Neural progenitor cell (in vitro differentiated cells): Measurements from ENCODE around the gene STRADB. TPM values are rescaled to one million over a fixed set of nuclear protein-coding genes. Genes with fewer than 3 reads are reported as not detected.

Source experiments
- DNase-seq: peaks from one replicate; pipeline ENCODE4 v3.0.0-alpha.2; 2016; ENCODE audit warnings: low spot score
- H2AFZ ChIP-seq: fragments of 200-600 bp; sonication (generic); replicated peaks from 2 replicates; pipeline ENCODE4 v1.6.1; 2016; ENCODE audit warnings: antibody characterized with exemption
- H3F3A ChIP-seq: fragments of 200-600 bp; sonication (generic); 2 replicates; pipeline ENCODE4 v1.6.1; 2016; ENCODE audit warnings: antibody characterized with exemption, low read depth
- H3K27ac ChIP-seq: fragments of 200-600 bp; sonication (generic); 2 replicates; pipeline ENCODE4 v1.5.1; 2016; ENCODE audit warnings: mild to moderate bottlenecking
- H3K27me3 ChIP-seq: fragments of 200-600 bp; sonication (generic); 2 replicates; pipeline ENCODE4 v1.6.1; 2016; ENCODE audit warnings: mild to moderate bottlenecking, moderate library complexity
- H3K36me3 ChIP-seq: fragments of 200-600 bp; sonication (generic); 2 replicates; pipeline ENCODE4 v1.5.1; 2016
- H3K4me1 ChIP-seq: fragments of 200-600 bp; sonication (generic); 2 replicates; pipeline ENCODE4 v1.6.1; 2016; ENCODE audit warnings: mixed run types
- H3K4me2 ChIP-seq: fragments of 200-600 bp; sonication (generic); 2 replicates; pipeline ENCODE4 v1.6.1; 2016
- H3K4me3 ChIP-seq: fragments of 200-600 bp; sonication (generic); 2 replicates; pipeline ENCODE4 v1.5.1; 2016
- H3K79me2 ChIP-seq: fragments of 200-600 bp; sonication (generic); 2 replicates; pipeline ENCODE4 v1.6.1; 2016; ENCODE audit warnings: low read depth
- H3K9ac ChIP-seq: fragments of 200-600 bp; sonication (generic); 2 replicates; pipeline ENCODE4 v1.6.1; 2016
- H3K9me3 ChIP-seq: fragments of 200-600 bp; sonication (generic); 2 replicates; pipeline ENCODE4 v1.5.1; 2016; ENCODE audit warnings: low read depth
- H4K20me1 ChIP-seq: fragments of 200-600 bp; sonication (generic); 2 replicates; pipeline ENCODE4 v1.6.1; 2016; ENCODE audit warnings: low read depth
- H3K27ac Mint-ChIP-seq: 3 replicates; pipeline ENCODE4 v1.8.0; 2021; ENCODE audit warnings: mixed read lengths
- H3K27me3 Mint-ChIP-seq: 2 replicates; pipeline ENCODE4 v1.8.0; 2022; ENCODE audit warnings: low read depth, mild to moderate bottlenecking, inconsistent platforms, moderate library complexity, mixed read lengths; ENCODE audit not compliant: insufficient read depth
- H3K36me3 Mint-ChIP-seq: 3 replicates; pipeline ENCODE4 v1.8.0; 2021; ENCODE audit warnings: mixed read lengths
- H3K4me1 Mint-ChIP-seq: 3 replicates; pipeline ENCODE4 v1.8.0; 2021; ENCODE audit warnings: mixed read lengths
- H3K4me3 Mint-ChIP-seq: 3 replicates; pipeline ENCODE4 v1.8.0; 2021; ENCODE audit warnings: mild to moderate bottlenecking, moderate library complexity, mixed read lengths
- H3K9me3 Mint-ChIP-seq: 3 replicates; pipeline ENCODE4 v1.8.0; 2020; ENCODE audit warnings: mixed read lengths
- CTCF ChIP-seq: fragments of 200-600 bp; sonication (generic); IDR thresholded peaks from 2 replicates; pipeline ENCODE4 v1.5.1; 2017; ENCODE audit warnings: antibody characterized with exemption, mild to moderate bottlenecking
- EZH2 ChIP-seq: fragments of 200-600 bp; sonication (generic); IDR thresholded peaks from 2 replicates; pipeline ENCODE4 v1.6.1; 2017; ENCODE audit warnings: antibody characterized with exemption, mild to moderate bottlenecking, moderate library complexity
- EZH2phosphoT487 ChIP-seq: fragments of 200-600 bp; sonication (generic); IDR thresholded peaks from 2 replicates; pipeline ENCODE4 v1.6.1; 2017; ENCODE audit warnings: antibody characterized with exemption
- total RNA-seq: library from RNA; depleted of rRNA; stranded (reverse); fragments of >200 nt; gene quantifications from 2 replicates; pipeline ENCODE4 v1.2.3, GENCODE V29; 2015; ENCODE audit warnings: low replicate concordance

Gene STRADB
- total RNA-seq, 1 donor from 2014 or later: 79.4 TPM

- Histone ChIP-seq H3F3A (no peaks in the 10 kb centered on the region), H3K4me2 (no peak overlapping the region), H3K4me1 (peaks cover 6% of the 10 kb centered on the region), H2AFZ (no peak overlapping the region), H3K27me3 (no peaks in the 10 kb centered on the region), H3K9ac (no peak overlapping the region), H4K20me1 (no peaks in the 10 kb centered on the region), H3K36me3 (no peaks in the 10 kb centered on the region), H3K4me3 (no peak overlapping the region), H3K27ac (no peak overlapping the region), H3K9me3 (no peaks in the 10 kb centered on the region), H3K79me2 (no peaks in the 10 kb centered on the region)
- TF ChIP-seq CTCF (no peak), EZH2phosphoT487 (no peak), EZH2 (no peak)
- Mint-ChIP-seq H3K27ac (no peak overlapping the region), H3K4me3 (no peak overlapping the region), H3K4me1 (peaks cover 3% of the 10 kb centered on the region), H3K36me3 (peaks cover 2% of the 10 kb centered on the region), H3K9me3 (no peaks in the 10 kb centered on the region), H3K27me3 (no peaks in the 10 kb centered on the region)
- no peak for DNase-seq
Observed at GRCh38 chr2:201408931-201409330, 42.6 kb upstream of the STRADB start.

- no peak overlapping the region for H3K9ac ChIP-seq
- no peaks in the 10 kb centered on the region for H3K27me3 Mint-ChIP-seq
- no peaks in the 10 kb centered on the region for H3K9me3 ChIP-seq
- no peak overlapping the region for H3K27ac ChIP-seq
- H3K4me3 ChIP-seq: no peak overlapping the region
- no peak overlapping the region for H3K4me2 ChIP-seq
- H3K4me3 Mint-ChIP-seq: no peak overlapping the region
- H3K36me3 ChIP-seq: no peaks in the 10 kb centered on the region
- H4K20me1 ChIP-seq: no peaks in the 10 kb centered on the region
- no peaks in the 10 kb centered on the region for H3K4me1 Mint-ChIP-seq
- no peaks in the 10 kb centered on the region for H3K79me2 ChIP-seq
- no peak for TF ChIP-seq EZH2
- TF ChIP-seq EZH2phosphoT487: no peak
- no peak for TF ChIP-seq CTCF
- no peaks in the 10 kb centered on the region for H3K27me3 ChIP-seq
- DNase-seq: no peak
- H3F3A ChIP-seq: no peaks in the 10 kb centered on the region
- H3K9me3 Mint-ChIP-seq: no peaks in the 10 kb centered on the region
- peaks cover 2% of the 10 kb centered on the region for H3K36me3 Mint-ChIP-seq
- no peak overlapping the region for H3K27ac Mint-ChIP-seq
- no peaks in the 10 kb centered on the region for H3K4me1 ChIP-seq
- H2AFZ ChIP-seq: no peak overlapping the region
Observed at GRCh38 chr2:201411421-201411820, 40.1 kb upstream of the STRADB start.

- H3K27ac Mint-ChIP-seq: no peak overlapping the region
- DNase-seq: no peak
- H3K27me3 ChIP-seq: no peaks in the 10 kb centered on the region
- no peak overlapping the region for H3K4me3 ChIP-seq
- H3K9me3 Mint-ChIP-seq: no peaks in the 10 kb centered on the region
- H3K4me1 Mint-ChIP-seq: no peaks in the 10 kb centered on the region
- no peak overlapping the region for H3K9ac ChIP-seq
- H3K79me2 ChIP-seq: no peaks in the 10 kb centered on the region
- H3K4me1 ChIP-seq: no peaks in the 10 kb centered on the region
- peaks cover 2% of the 10 kb centered on the region for H3K36me3 Mint-ChIP-seq
- no peak for TF ChIP-seq EZH2phosphoT487
- no peak for TF ChIP-seq CTCF
- TF ChIP-seq EZH2: no peak
- no peaks in the 10 kb centered on the region for H3F3A ChIP-seq
- no peaks in the 10 kb centered on the region for H3K36me3 ChIP-seq
- no peak overlapping the region for H2AFZ ChIP-seq
- H4K20me1 ChIP-seq: no peaks in the 10 kb centered on the region
- no peak overlapping the region for H3K4me2 ChIP-seq
- no peaks in the 10 kb centered on the region for H3K27me3 Mint-ChIP-seq
- no peak overlapping the region for H3K27ac ChIP-seq
- no peaks in the 10 kb centered on the region for H3K9me3 ChIP-seq
- H3K4me3 Mint-ChIP-seq: no peak overlapping the region
Observed at GRCh38 chr2:201413143-201413542, 38.4 kb upstream of the STRADB start.

GRCh38 chr2:201413552-201413951, 38.0 kb upstream of the STRADB start:
- H3F3A ChIP-seq: no peaks in the 10 kb centered on the region
- H3K9ac ChIP-seq: no peak overlapping the region
- H3K9me3 ChIP-seq: no peaks in the 10 kb centered on the region
- H3K36me3 ChIP-seq: no peaks in the 10 kb centered on the region
- no peaks in the 10 kb centered on the region for H3K4me1 Mint-ChIP-seq
- no peak overlapping the region for H3K27ac Mint-ChIP-seq
- H3K27ac ChIP-seq: no peak overlapping the region
- H3K9me3 Mint-ChIP-seq: no peaks in the 10 kb centered on the region
- TF ChIP-seq EZH2phosphoT487 (no peak), CTCF (no peak), EZH2 (no peak)
- H3K27me3 Mint-ChIP-seq: no peaks in the 10 kb centered on the region
- no peak overlapping the region for H2AFZ ChIP-seq
- no peaks in the 10 kb centered on the region for H3K79me2 ChIP-seq
- H3K27me3 ChIP-seq: no peaks in the 10 kb centered on the region
- H3K4me3 ChIP-seq: no peak overlapping the region
- H3K4me1 ChIP-seq: no peaks in the 10 kb centered on the region
- no peaks in the 10 kb centered on the region for H4K20me1 ChIP-seq
- H3K4me3 Mint-ChIP-seq: no peak overlapping the region
- DNase-seq: no peak
- no peak overlapping the region for H3K4me2 ChIP-seq
- H3K36me3 Mint-ChIP-seq: peaks cover 2% of the 10 kb centered on the region
